Uterus (tissue), 2 donors: ENCODE measurements around the gene ISL1.

ENCODE experiments used
- POLR2A ChIP-seq, 2 donors: fragments of 450-650 bp; IDR thresholded peaks; one replicate each; pipeline ENCODE4 v1.6.1; 2016; ENCODE audit warnings: antibody characterized with exemption in 2 of 2, mild to moderate bottlenecking in 1 of 2, moderate library complexity in 1 of 2
- TF ChIP-seq, protein P1 (sequence below), 4 experiments: fragments of 200-600 bp in 2 of 4; fragments of 450-650 bp in 2 of 4; sonication (generic) in 2 of 4; IDR thresholded peaks; one replicate each; pipeline ENCODE4 v1.5.1; 2016 to 2019; ENCODE audit warnings: antibody characterized with exemption in 4 of 4, mild to moderate bottlenecking in 2 of 4, moderate library complexity in 1 of 4

DNA sequence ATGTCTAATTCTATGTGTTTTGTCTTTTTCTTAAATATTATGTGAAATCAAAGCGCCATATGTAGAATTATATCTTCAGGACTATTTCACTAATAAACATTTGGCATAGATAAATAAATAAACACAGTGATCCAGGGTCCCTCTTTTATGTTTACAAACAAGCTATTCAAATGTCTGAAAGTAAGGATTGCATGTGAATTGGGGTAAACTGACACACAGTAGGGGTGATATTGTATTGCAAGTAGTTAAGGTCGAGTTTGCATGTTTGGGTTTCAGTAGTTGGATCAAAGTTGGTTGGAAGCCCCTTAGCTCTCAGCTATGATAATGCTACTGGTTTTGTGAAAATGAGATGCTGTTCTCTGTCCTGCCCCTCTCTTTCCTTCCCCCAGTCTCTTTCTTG is 11.4 kb downstream of the ISL1 start:
- TF ChIP-seq, protein P1, sequence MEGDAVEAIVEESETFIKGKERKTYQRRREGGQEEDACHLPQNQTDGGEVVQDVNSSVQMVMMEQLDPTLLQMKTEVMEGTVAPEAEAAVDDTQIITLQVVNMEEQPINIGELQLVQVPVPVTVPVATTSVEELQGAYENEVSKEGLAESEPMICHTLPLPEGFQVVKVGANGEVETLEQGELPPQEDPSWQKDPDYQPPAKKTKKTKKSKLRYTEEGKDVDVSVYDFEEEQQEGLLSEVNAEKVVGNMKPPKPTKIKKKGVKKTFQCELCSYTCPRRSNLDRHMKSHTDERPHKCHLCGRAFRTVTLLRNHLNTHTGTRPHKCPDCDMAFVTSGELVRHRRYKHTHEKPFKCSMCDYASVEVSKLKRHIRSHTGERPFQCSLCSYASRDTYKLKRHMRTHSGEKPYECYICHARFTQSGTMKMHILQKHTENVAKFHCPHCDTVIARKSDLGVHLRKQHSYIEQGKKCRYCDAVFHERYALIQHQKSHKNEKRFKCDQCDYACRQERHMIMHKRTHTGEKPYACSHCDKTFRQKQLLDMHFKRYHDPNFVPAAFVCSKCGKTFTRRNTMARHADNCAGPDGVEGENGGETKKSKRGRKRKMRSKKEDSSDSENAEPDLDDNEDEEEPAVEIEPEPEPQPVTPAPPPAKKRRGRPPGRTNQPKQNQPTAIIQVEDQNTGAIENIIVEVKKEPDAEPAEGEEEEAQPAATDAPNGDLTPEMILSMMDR (IDR thresholded peaks at IDR 0.05), result no peak
- no peak for TF ChIP-seq POLR2A (IDR thresholded peaks at IDR 0.05)
